Breast epithelium (tissue), 4 donors: ENCODE results near the gene PTTG1IP2. TPM values are rescaled to one million over a fixed set of nuclear protein-coding genes. Genes with fewer than 3 reads are reported as not detected.

Source experiments
- DNase-seq, 2 donors: peaks; one replicate each; pipeline ENCODE4 v3.0.0-alpha.2; 2019; ENCODE audit warnings: low spot score in 2 of 2
- H3K27ac ChIP-seq, 2 donors: fragments of 200-600 bp; sonication (generic) in 1 of 2; one replicate each; pipeline ENCODE4 v1.5.1; 2016 to 2019; ENCODE audit warnings: mild to moderate bottlenecking in 1 of 2
- H3K27me3 ChIP-seq, 2 donors: fragments of 200-600 bp; sonication (generic) in 1 of 2; one replicate each; pipeline versions ENCODE4 v1.5.1 to v1.6.0; 2017 to 2019; ENCODE audit warnings: control low read depth in 1 of 2, mild to moderate bottlenecking in 1 of 2
- H3K36me3 ChIP-seq: fragments of 200-600 bp; one replicate; pipeline ENCODE4 v1.5.1; 2019
- H3K4me1 ChIP-seq, 2 donors: fragments of 200-600 bp; sonication (generic); one replicate each; pipeline ENCODE4 v1.5.1; 2016 to 2019; ENCODE audit warnings: control low read depth in 1 of 2
- H3K4me3 ChIP-seq, 3 donors: fragments of 200-600 bp; sonication (generic); 1 replicate in 2 of 3; 2 replicates in 1 of 3; pipeline ENCODE4 v1.5.1; 2016 to 2019; ENCODE audit warnings: mild to moderate bottlenecking in 3 of 3, moderate library complexity in 2 of 3
- H3K9me3 ChIP-seq, 2 donors: fragments of 200-600 bp; sonication (generic) in 1 of 2; one replicate each; pipeline ENCODE4 v1.5.1; 2016 to 2019; ENCODE audit warnings: control low read depth in 1 of 2
- POLR2A ChIP-seq: fragments of 450-650 bp; IDR thresholded peaks from one replicate; pipeline ENCODE4 v1.6.1; 2016; ENCODE audit warnings: antibody characterized with exemption, mild to moderate bottlenecking, moderate library complexity
- POLR2AphosphoS5 ChIP-seq, 3 donors: sonication (generic); formaldehyde crosslinking; IDR thresholded peaks; one replicate each; pipeline ENCODE4 v1.6.1; 2017; ENCODE audit warnings: antibody characterized with exemption in 3 of 3
- intact Hi-C: fragments of 100-400 bp; cut with DNase I; formaldehyde crosslinking; loops from one replicate; pipeline ENCODE4 v1.15.1; 2023; ENCODE audit warnings: low total_unique reads
- total RNA-seq, 3 donors: library from RNA; depleted of rRNA; stranded (reverse); fragments of >200 nt; gene quantifications; one replicate each; pipeline ENCODE4 v1.1.0, GENCODE V29; 2016
- TF ChIP-seq, protein P1 (sequence below), 3 donors: fragments of 450-650 bp; IDR thresholded peaks; one replicate each; pipeline ENCODE4 v1.5.1; 2016 to 2017; ENCODE audit warnings: antibody characterized with exemption in 3 of 3, mild to moderate bottlenecking in 3 of 3, moderate library complexity in 3 of 3

PTTG1IP2 gene
- total RNA-seq, 3 donors from 2014 or later = not detected

DNA sequence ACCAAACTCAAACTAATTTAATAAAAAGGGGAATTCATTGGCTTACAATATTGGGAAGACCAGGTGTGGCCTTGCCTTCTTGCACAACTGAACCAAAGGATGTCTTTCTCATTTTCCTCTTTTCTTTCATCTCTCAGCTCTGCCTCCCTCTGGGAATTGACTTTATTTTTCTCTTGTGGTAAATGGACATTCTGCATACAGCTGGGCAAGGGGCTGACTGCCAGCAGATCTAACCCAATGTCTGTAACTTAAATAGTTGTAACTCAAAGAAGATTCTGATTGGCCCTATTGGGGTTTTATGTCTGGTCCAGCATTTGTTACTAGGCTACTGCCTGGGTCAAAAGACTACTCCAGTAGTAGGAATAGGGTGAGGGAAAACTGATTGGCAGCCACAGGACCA, 15.3 kb downstream of the PTTG1IP2 start:
- Histone ChIP-seq H3K36me3 (no peaks in the 10 kb centered on the region), H3K4me3 (no peak overlapping the region), H3K9me3 (no peaks in the 10 kb centered on the region), H3K27me3 (no peaks in the 10 kb centered on the region), H3K27ac (no peak overlapping the region), H3K4me1 (no peaks in the 10 kb centered on the region)
- intact Hi-C loops = no loop called here
- no peak for DNase-seq
- no peak for TF ChIP-seq POLR2AphosphoS5 (IDR thresholded peaks at IDR 0.05)
- no peak for TF ChIP-seq POLR2A
- TF ChIP-seq, protein P1, sequence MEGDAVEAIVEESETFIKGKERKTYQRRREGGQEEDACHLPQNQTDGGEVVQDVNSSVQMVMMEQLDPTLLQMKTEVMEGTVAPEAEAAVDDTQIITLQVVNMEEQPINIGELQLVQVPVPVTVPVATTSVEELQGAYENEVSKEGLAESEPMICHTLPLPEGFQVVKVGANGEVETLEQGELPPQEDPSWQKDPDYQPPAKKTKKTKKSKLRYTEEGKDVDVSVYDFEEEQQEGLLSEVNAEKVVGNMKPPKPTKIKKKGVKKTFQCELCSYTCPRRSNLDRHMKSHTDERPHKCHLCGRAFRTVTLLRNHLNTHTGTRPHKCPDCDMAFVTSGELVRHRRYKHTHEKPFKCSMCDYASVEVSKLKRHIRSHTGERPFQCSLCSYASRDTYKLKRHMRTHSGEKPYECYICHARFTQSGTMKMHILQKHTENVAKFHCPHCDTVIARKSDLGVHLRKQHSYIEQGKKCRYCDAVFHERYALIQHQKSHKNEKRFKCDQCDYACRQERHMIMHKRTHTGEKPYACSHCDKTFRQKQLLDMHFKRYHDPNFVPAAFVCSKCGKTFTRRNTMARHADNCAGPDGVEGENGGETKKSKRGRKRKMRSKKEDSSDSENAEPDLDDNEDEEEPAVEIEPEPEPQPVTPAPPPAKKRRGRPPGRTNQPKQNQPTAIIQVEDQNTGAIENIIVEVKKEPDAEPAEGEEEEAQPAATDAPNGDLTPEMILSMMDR (IDR thresholded peaks at IDR 0.05) = no peak

DNA sequence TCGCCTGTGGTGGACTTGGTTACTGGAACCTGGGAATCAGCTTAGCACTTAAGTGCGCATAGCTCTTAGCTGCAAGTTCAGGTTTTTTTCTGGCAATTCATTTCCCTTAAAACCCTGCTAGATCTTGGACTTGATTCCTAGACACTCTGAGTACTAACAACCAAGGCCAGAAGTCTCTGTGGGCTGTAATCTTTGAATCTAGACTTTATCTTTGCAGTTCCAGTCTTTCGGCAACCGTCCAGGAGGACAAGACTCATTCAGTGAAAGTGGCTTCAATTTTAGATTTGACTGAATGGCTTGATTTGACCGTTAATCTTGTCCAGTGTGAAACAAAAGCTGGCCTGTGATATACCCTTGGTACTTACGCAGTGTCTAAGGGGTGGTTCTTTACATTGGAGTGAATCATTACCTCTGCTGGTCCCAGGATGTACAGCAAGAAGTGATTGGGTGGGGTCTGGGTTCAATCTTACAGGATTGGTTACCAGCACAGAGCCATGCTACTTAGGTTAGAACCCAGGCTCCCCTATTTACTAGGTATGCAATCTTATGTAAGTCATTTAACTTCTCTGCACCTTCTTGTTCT, 16.4 kb downstream of the PTTG1IP2 start:
- Histone ChIP-seq H3K36me3 (no peaks in the 10 kb centered on the region), H3K27ac (no peak overlapping the region), H3K27me3 (no peaks in the 10 kb centered on the region), H3K9me3 (no peaks in the 10 kb centered on the region), H3K4me1 (no peaks in the 10 kb centered on the region), H3K4me3 (no peak overlapping the region)
- TF ChIP-seq POLR2AphosphoS5 (IDR thresholded peaks at IDR 0.05) (no peak), POLR2A (no peak)
- TF ChIP-seq, protein P1 (IDR thresholded peaks at IDR 0.05) = no peak
- intact Hi-C loops = no loop called here
- no peak for DNase-seq

DNA sequence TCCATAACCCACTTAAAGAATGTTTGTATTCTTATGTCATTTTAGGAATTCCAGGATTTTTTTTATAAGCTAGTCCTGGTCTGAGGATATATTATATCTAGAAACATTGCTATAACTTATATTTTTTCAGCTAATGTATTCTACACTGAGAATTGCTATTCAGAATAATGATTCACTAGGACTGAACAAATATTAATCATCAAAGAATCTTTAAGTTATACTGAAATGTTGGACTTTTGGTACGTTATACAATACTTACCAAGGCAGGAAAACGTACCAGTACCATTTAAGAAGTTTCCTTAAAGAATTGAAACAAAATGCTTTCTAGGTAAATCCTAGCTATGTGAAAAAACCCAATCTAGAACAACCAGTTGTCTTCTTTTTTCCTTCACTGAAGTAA, 18.4 kb downstream of the PTTG1IP2 start:
- Histone ChIP-seq H3K36me3 (no peaks in the 10 kb centered on the region), H3K4me1 (no peaks in the 10 kb centered on the region), H3K4me3 (no peak overlapping the region), H3K27ac (no peak overlapping the region), H3K27me3 (no peaks in the 10 kb centered on the region), H3K9me3 (no peaks in the 10 kb centered on the region)
- TF ChIP-seq POLR2A (no peak), POLR2AphosphoS5 (IDR thresholded peaks at IDR 0.05) (no peak)
- TF ChIP-seq, protein P1 (IDR thresholded peaks at IDR 0.05) = no peak
- intact Hi-C loops = no loop called here
- no peak for DNase-seq

DNA sequence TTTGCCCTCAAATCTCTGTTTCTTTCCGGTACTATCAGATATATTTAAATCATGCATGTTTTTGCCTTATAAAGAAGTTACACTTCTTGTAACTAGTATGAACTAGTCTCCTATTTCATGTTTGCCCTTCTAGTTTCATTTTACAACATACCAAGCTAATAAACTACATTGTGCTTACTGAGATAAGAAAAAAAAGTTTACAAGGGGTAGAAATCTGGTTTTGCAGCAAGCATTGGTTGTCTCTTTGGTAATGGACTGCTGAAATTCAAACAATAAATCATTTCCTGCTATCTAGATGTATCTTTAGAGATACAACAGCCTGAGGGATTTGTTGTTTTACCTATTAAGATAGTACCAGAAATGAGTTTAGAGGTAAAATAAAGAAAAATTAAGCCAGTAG, 18.8 kb downstream of the PTTG1IP2 start:
- H3K9me3 ChIP-seq = no peaks in the 10 kb centered on the region
- no peak for TF ChIP-seq POLR2AphosphoS5 (IDR thresholded peaks at IDR 0.05)
- TF ChIP-seq, protein P1 (IDR thresholded peaks at IDR 0.05) = no peak
- no peak for TF ChIP-seq POLR2A
- intact Hi-C loops = no loop called here
- H3K36me3 ChIP-seq = no peaks in the 10 kb centered on the region
- DNase-seq = no peak
- no peaks in the 10 kb centered on the region for H3K27me3 ChIP-seq
- no peaks in the 10 kb centered on the region for H3K4me1 ChIP-seq
- no peak overlapping the region for H3K27ac ChIP-seq
- H3K4me3 ChIP-seq = no peak overlapping the region

DNA sequence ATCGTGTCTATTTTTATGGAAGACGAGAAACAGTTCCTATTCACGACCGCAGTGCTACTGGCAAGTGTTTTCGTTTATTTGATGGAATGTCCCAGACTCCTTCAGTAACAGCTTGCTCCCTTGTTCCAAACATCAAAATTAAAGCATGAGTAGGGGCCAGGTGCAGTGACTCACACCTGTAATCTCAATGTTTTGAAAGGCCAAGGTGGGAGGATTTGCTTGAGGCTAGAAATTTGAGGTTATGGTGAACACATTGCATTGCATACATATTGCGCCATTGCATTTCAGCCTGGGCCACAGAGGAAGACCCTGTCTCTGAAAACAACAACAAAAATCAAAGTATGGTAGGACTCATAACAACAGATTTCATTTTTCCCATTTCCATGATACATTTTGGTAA, 22.8 kb downstream of the PTTG1IP2 start:
- TF ChIP-seq POLR2AphosphoS5 (IDR thresholded peaks at IDR 0.05) (no peak), POLR2A (no peak)
- TF ChIP-seq, protein P1 (IDR thresholded peaks at IDR 0.05) = no peak
- no peak overlapping the region for H3K4me3 ChIP-seq
- H3K9me3 ChIP-seq = no peaks in the 10 kb centered on the region
- no peaks in the 10 kb centered on the region for H3K27me3 ChIP-seq
- intact Hi-C loops = no loop called here
- H3K4me1 ChIP-seq = no peaks in the 10 kb centered on the region
- H3K27ac ChIP-seq = no peak overlapping the region
- no peaks in the 10 kb centered on the region for H3K36me3 ChIP-seq
- no peak for DNase-seq
